C1 segment of cervical spinal cord (tissue), 14 donors: ENCODE measurements around the gene NLE1.

Experiments used
- DNase-seq, 14 donors: peaks; one replicate each; lab custom pipeline; 2025; lab: John Stamatoyannopoulos, UW

Gene NLE1

GRCh38 chr17:35087731-35088355 is 54.3 kb downstream of the NLE1 start:
- peak in 9 of 14 donors; percentile 34 to 86 (median 61) for DNase-seq

DNA sequence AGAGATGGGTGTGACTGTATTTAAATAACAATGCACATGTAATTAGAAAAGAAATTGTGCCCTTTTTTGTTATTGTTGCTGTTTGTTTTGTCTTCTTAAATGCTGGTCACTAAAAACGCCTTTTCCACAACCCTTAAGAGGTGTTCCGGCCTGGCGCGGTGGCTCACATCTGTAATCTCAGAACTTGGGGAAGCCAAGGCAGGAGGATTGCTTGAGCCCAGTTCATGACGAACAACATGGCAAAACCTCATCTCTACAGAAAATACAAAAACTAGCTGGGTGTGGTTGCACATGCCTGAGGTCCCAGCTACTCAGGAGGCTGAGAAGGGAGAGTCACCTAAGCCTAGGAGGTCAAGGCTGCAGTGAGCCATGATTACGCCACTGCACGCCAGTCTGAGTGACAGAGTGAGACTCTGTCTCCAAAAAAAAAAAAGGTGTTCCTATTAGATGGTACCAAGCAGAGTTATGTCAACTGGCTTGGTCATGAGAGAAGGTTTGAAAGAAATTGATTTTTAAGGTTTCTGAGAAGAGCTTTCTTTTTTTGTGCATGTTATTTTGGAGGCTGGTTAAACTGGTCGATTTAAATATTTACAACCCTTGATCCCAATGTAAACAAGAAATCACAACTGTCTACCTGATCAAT is 55.1 kb downstream of the NLE1 start:
- DNase-seq, result peak in 5 of 14 donors; percentile 14 to 28 (median 19)

GRCh38 chr17:35086164-35086563 is 55.9 kb downstream of the NLE1 start:
- no peak for DNase-seq

- no peak for DNase-seq
These were observed 57.1 kb downstream of the NLE1 start for GRCh38 chr17:35084987-35085386.

GRCh38 chr17:35083071-35083470 is 59.0 kb downstream of the NLE1 start:
- DNase-seq, result peak in 1 of 14 donors; percentile 4

GRCh38 chr17:35082073-35082657 is 59.9 kb downstream of the NLE1 start:
- peak in 1 of 14 donors; percentile 22 for DNase-seq

DNA sequence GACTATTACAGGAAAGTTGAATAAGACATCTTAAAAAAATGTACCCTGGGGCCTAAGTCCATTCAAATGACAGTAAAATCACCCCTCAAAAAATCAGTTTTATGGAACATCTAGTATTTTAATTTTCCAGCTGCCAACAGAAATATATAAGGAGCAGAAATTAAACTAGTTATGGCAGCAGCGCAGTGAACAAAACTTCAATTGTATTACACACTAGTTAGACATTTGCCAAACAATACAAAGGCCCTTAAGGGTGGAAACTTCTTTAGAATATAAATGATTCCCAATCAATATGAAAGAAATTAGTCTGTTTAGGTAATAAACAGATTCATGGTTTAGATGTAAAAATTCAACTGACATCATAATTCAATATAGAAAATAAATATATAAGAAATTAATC is 60.5 kb downstream of the NLE1 start:
- no peak for DNase-seq

- DNase-seq, result no peak
These were observed 61.6 kb downstream of the NLE1 start for GRCh38 chr17:35080536-35080935.

DNA sequence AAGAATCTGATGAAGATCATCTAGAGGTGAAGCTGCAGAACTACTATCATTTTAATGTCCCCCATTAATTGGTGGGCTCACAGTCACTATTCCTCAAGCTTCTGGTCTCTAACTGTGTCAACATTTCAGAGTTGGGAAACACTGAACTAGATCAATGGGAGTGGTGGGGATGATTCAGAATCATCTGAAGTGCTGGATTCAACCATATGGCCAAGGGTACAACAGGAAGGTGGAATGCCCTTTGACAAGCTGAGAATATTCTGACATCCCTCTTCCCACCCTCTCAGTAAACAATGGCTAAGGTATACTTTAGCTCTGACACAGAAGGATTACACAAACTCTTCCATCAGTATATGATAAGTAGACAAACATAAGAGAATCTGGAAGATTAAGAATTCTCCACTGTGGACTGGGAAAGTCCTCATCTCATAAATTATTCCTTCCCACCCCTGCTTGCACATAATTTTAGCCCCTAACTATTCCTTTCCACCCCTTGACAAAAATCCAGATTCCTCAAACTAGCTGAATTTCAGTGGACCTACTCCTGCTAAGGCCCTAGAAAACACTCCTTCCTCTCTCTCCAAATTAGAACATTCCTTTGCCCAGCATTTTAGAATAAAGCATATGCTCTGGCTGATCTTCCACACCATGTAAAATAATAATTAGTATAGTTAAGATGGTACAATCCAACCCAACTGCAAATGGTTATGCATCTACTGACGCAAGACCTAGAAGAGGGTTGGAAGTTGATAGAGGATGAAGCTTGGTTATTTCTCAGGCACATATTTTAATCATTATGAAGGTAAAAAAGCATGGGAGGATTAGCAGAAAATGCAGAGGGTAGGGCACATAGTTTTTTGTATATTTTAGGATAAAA is 62.3 kb downstream of the NLE1 start:
- DNase-seq, result peak in 1 of 14 donors; percentile 8
